CD4-positive, alpha-beta T cell (primary cell): ENCODE measurements around the gene NR3C2. TPM values are rescaled to one million over a fixed set of nuclear protein-coding genes. Genes with fewer than 3 reads are reported as not detected.

ENCODE experiments used
- ATAC-seq: fragments of 200-7000 bp; cut with Tn5 transposase; one replicate; pipeline ENCODE4 v1.10.0; 2022; ENCODE audit warnings: mild to moderate bottlenecking; ENCODE audit not compliant: poor library complexity
- CTCF ChIA-PET: fragments of 350-600 bp; sonication (Branson Sonifier 250); formaldehyde crosslinking; loops from one replicate; lab custom pipeline; 2021; ENCODE audit warnings: antibody characterized with exemption, inconsistent platforms; lab: Charles Lee
- POLR2A ChIA-PET: fragments of 350-600 bp; sonication (Branson Sonifier 250); formaldehyde crosslinking; loops from one replicate; lab custom pipeline; 2021; ENCODE audit warnings: antibody characterized with exemption, inconsistent platforms; lab: Charles Lee
- DNase-seq, 14 experiments: peaks; one replicate each; pipeline ENCODE4 v3.0.0-alpha.2; 2013 to 2020; ENCODE audit warnings: mixed read lengths in 2 of 14
- H3K27ac ChIP-seq, 2 donors: one replicate each; pipeline versions ENCODE4 v1.5.1 to v1.7.0; 2013; ENCODE audit warnings: low read length in 2 of 2, low read depth in 1 of 2, mild to moderate bottlenecking in 1 of 2
- H3K27me3 ChIP-seq, 2 experiments: 1 replicate in 1 of 2; 2 replicates in 1 of 2; pipeline versions ENCODE4 v1.6.1 to v1.7.0; 2013; ENCODE audit warnings: low read length in 2 of 2, control low read depth in 1 of 2, mild to moderate bottlenecking in 1 of 2, moderate library complexity in 1 of 2; ENCODE audit not compliant: insufficient read depth in 2 of 2, control insufficient read depth in 1 of 2
- H3K36me3 ChIP-seq: one replicate; pipeline ENCODE4 v1.6.1; 2013; ENCODE audit warnings: low read length, control low read depth; ENCODE audit not compliant: insufficient read depth
- H3K4me1 ChIP-seq: one replicate; pipeline ENCODE4 v1.6.1; 2013; ENCODE audit warnings: low read length, control low read depth; ENCODE audit not compliant: insufficient read depth
- H3K4me3 ChIP-seq: one replicate; pipeline ENCODE4 v1.5.1; 2013; ENCODE audit warnings: mild to moderate bottlenecking, low read length, moderate library complexity
- H3K9me3 ChIP-seq, 2 experiments: 1 replicate in 1 of 2; 2 replicates in 1 of 2; pipeline versions ENCODE4 v1.6.1 to v1.7.0; 2013; ENCODE audit warnings: low read length in 2 of 2, mild to moderate bottlenecking in 2 of 2, control low read depth in 1 of 2, moderate library complexity in 1 of 2; ENCODE audit not compliant: control insufficient read depth in 1 of 2, insufficient read depth in 1 of 2
- H3K27ac Mint-ChIP-seq: one replicate; pipeline ENCODE4 v1.8.0; 2020; ENCODE audit warnings: mixed read lengths
- H3K27me3 Mint-ChIP-seq: one replicate; pipeline ENCODE4 v1.8.0; 2021; ENCODE audit warnings: mixed read lengths
- H3K36me3 Mint-ChIP-seq: one replicate; pipeline ENCODE4 v1.8.0; 2021; ENCODE audit warnings: low read depth, mixed read lengths
- H3K4me1 Mint-ChIP-seq: one replicate; pipeline ENCODE4 v1.8.0; 2021; ENCODE audit warnings: low read depth, mixed read lengths
- H3K4me3 Mint-ChIP-seq: one replicate; pipeline ENCODE4 v1.8.0; 2020; ENCODE audit warnings: mild to moderate bottlenecking, mixed read lengths
- H3K9me3 Mint-ChIP-seq: one replicate; pipeline ENCODE4 v1.8.0; 2020; ENCODE audit warnings: mixed read lengths
- CTCF ChIP-seq: fragments of 200-600 bp; IDR thresholded peaks from one replicate; pipeline ENCODE4 v1.8.0; 2022; ENCODE audit warnings: antibody characterized with exemption, mild to moderate bottlenecking
- intact Hi-C, 2 experiments: fragments of 100-400 bp; cut with DNase I in 1 of 2; cut with micrococcal nuclease in 1 of 2; formaldehyde crosslinking; loops; one replicate each; pipeline versions ENCODE4 v1.15.1 to v1.9.0; 2023 to 2025; cut with DNase I, micrococcal nuclease
- total RNA-seq, 174 experiments: library from RNA in 2 of 174; stranded (reverse) in 2 of 174; gene quantifications; one replicate each; pipeline ENCODE4 v1.2.3 and lab custom pipeline; 2021 to 2026

The NR3C2 gene
- total RNA-seq, 2 experiments from 2014 or later, result 31.6 to 35.0 TPM

GRCh38 chr4:148152868-148153625, 289.2 kb downstream of the NR3C2 start:
- Histone ChIP-seq H3K27ac (no peak overlapping the region), H3K4me3 (no peak overlapping the region), H3K4me1 (no peaks in the 10 kb centered on the region), H3K27me3 (no peaks in the 10 kb centered on the region), H3K36me3 (peaks cover 3% of the 10 kb centered on the region), H3K9me3 (no peaks in the 10 kb centered on the region)
- H3K27me3 Mint-ChIP-seq, result no peaks in the 10 kb centered on the region
- H3K4me3 Mint-ChIP-seq, result no peak overlapping the region
- ATAC-seq (no peak), DNase-seq (peak in 2 of 14 experiments; percentile 3 to 7)
- intact Hi-C loops, result no loop called here
- no peak for TF ChIP-seq CTCF
- POLR2A ChIA-PET, result no interaction called here
- H3K27ac Mint-ChIP-seq, result no peak overlapping the region
- no peaks in the 10 kb centered on the region for H3K9me3 Mint-ChIP-seq
- peaks cover 69% of the 10 kb centered on the region for H3K36me3 Mint-ChIP-seq
- CTCF ChIA-PET, result no interaction called here
- H3K4me1 Mint-ChIP-seq, result no peaks in the 10 kb centered on the region

GRCh38 chr4:148151806-148152205, 290.4 kb downstream of the NR3C2 start:
- DNase-seq, result no peak
- CTCF ChIA-PET, result no interaction called here
- TF ChIP-seq CTCF, result no peak
- Histone ChIP-seq H3K4me1 (no peaks in the 10 kb centered on the region), H3K27ac (no peak overlapping the region), H3K36me3 (peaks cover 3% of the 10 kb centered on the region), H3K27me3 (no peaks in the 10 kb centered on the region), H3K9me3 (no peaks in the 10 kb centered on the region), H3K4me3 (no peak overlapping the region)
- intact Hi-C loops, result no loop called here
- Mint-ChIP-seq H3K36me3 (peaks cover 79% of the 10 kb centered on the region), H3K27me3 (no peaks in the 10 kb centered on the region), H3K27ac (no peak overlapping the region), H3K9me3 (no peaks in the 10 kb centered on the region), H3K4me3 (no peak overlapping the region), H3K4me1 (no peaks in the 10 kb centered on the region)
- ATAC-seq, result no peak
- POLR2A ChIA-PET, result no interaction called here

GRCh38 chr4:148145475-148145874, 296.7 kb downstream of the NR3C2 start:
- Histone ChIP-seq H3K27ac (no peak overlapping the region), H3K36me3 (peaks cover 10% of the 10 kb centered on the region), H3K4me3 (no peak overlapping the region), H3K4me1 (no peaks in the 10 kb centered on the region), H3K9me3 (no peaks in the 10 kb centered on the region), H3K27me3 (no peaks in the 10 kb centered on the region)
- POLR2A ChIA-PET, result no interaction called here
- Mint-ChIP-seq H3K27ac (no peak overlapping the region), H3K27me3 (no peaks in the 10 kb centered on the region), H3K4me1 (no peaks in the 10 kb centered on the region), H3K9me3 (no peaks in the 10 kb centered on the region), H3K4me3 (no peak overlapping the region), H3K36me3 (peaks cover 87% of the 10 kb centered on the region)
- CTCF ChIA-PET, result no interaction called here
- intact Hi-C loops, result no loop called here
- DNase-seq, result no peak
- TF ChIP-seq CTCF, result no peak
- ATAC-seq, result no peak
